ENCODE results near the gene NSUN7.

Gene NSUN7

GRCh38 chr4:40734497-40734896, 15.3 kb upstream of the NSUN7 start:
- no peak for DNase-seq (ENCODE audit: low read depth)

- DNase-seq (ENCODE audit: low read depth): no peak
Measured at GRCh38 chr4:40736910-40737309, 12.8 kb upstream of the NSUN7 start.

- DNase-seq (ENCODE audit: low read depth): no peak
Measured at GRCh38 chr4:40737879-40738278, 11.9 kb upstream of the NSUN7 start.

GRCh38 chr4:40739347-40739746, 10.4 kb upstream of the NSUN7 start:
- no peak for DNase-seq (ENCODE audit: low read depth)

- no peak for DNase-seq (ENCODE audit: low read depth)
Measured at GRCh38 chr4:40744218-40744617, 5.5 kb upstream of the NSUN7 start.

DNA sequence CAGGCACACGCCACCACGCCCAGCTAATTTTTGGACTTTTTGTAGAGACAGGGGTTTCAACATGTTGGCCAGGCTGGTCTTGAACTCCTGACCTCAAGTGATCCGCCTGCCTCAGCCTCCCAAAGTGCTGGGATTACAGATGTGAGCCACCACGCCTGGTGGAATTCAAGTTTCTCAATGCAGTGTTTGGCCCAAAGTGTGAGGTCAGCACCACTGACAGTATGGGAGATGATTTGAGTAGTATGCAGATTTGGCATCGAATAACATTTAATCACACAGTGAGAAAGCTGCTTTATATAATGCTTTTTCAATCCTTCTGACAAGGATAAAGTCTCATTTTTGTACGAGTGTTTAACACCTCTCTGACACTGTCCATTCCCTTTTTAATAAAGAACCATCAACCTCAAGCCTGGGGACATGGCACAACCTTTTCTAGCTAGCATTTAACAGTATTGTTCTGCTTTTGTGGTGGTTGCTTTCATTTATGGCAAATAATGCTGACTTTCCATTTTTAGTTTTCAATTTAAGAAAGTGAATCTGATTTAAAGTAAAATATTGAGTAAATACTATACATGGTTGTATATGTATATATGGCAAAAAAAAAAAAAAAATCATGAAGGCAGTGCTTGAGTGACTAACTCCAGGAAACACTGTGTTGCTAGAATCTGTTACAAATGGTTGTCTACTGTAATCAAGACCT, 4.3 kb upstream of the NSUN7 start:
- DNase-seq (ENCODE audit: low read depth): no peak

- no peak for DNase-seq (ENCODE audit: low read depth)
Measured at GRCh38 chr4:40747207-40747835, 2.4 kb upstream of the NSUN7 start.

GRCh38 chr4:40750461-40751258, 905 bp downstream of the NSUN7 start:
- no peak for DNase-seq (ENCODE audit: low read depth)

GRCh38 chr4:40755616-40756015, 5.9 kb downstream of the NSUN7 start:
- no peak for DNase-seq (ENCODE audit: low read depth)

- no peak for DNase-seq (ENCODE audit: low read depth)
Measured at GRCh38 chr4:40763228-40763716, 13.5 kb downstream of the NSUN7 start.

- no peak for DNase-seq (ENCODE audit: low read depth)
Measured at GRCh38 chr4:40769266-40769665, 19.5 kb downstream of the NSUN7 start.

DNA sequence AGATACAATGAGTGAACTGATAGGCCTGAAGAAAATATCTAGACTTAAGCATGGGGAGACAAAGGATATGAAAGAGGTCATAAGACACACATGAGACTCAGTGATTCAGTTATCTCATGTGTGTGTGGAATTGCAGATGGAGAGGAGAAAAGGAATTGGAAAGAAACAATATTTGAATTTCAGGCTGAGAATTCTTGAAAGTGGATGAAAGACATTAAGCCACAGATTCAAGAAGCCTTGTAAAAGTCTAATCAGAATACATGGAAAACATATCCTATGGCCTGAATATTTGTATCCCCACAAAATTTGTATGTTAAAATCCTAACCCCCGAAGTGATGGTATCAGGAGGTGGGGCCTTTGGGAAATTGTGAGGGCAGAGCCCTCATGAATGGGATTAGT, 28.3 kb downstream of the NSUN7 start:
- DNase-seq (ENCODE audit: low read depth): no peak

DNA sequence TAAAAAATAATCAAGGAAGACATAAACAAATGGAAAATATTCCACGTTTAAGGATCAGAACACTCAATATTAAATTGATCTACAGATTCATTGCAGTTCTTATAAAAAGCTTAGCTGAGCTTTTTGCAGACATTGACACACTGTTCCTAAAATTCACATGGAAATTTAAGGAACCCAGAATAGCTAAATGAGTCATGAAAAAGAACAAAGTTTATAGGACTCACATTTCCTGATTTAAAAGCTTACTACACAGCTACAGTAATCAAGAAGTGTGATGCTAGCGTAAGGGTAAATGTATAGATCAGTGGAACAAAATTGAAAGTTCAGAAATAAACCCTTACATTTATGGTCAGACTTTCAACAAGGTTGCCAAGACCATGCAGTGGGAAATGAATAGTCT, 33.1 kb downstream of the NSUN7 start:
- no peak for DNase-seq (ENCODE audit: low read depth)

DNA sequence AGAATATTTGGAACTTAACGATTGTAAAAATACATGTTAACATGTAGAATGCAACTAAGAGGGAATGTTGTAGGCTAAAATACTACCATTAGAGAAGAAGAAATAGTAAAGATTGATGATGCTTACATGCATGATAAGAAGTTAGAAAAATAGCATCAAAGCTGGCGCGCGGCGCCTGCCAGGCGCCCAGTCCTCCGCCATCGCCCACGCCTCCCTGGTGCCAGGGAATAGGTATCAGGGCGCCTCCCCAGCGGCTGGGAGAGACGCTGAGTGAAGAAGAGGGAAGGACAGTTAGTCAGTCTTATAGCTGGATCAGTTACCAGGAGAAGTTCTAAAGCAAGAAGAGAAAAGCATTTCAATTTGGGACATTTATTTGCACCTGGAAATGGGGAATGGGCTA, 36.0 kb downstream of the NSUN7 start:
- no peak for DNase-seq (ENCODE audit: low read depth)

GRCh38 chr4:40788331-40788730, 38.6 kb downstream of the NSUN7 start:
- DNase-seq (ENCODE audit: low read depth): no peak

DNA sequence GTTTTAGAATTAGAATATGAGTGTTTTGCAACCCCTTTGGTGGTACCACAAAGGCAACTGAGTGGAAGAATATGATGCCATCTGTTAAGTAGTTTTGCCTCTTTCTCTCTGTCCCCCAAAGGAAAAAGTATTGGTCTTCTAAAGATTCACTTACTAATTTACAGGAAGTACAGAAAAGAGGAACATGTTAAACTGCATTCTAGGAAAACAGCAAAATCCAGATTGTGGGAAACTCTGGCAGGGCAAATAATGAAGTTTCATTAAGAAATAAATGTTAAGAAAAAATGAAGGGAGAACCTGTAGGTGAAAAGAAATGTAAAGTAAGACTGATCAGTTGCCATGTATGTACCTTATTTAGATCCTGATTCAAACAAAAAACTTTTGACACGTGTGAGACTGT, 39.3 kb downstream of the NSUN7 start:
- DNase-seq (ENCODE audit: low read depth): no peak

DNA sequence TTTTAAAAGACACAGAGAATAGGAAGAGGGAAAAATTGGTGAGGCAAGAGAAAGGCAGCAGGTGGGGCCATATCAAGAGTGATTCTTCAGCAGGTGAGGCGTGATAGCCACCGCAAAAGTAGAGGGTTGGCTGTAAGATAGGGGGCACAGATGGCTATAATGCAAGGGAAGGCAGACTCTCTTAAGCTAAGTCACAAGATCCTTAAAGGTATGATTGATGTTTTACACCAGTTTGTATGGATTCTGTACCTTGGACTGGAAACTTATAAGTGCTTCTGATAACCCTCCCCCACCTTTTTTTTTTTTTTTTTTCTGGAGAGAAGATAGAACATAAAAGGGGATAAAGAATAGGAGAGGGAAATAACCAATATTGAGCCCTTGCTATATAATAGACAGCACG, 40.0 kb downstream of the NSUN7 start:
- no peak for DNase-seq (ENCODE audit: low read depth)

GRCh38 chr4:40800064-40800463, 50.3 kb downstream of the NSUN7 start:
- no peak for DNase-seq (ENCODE audit: low read depth)

- DNase-seq (ENCODE audit: low read depth): no peak
Measured at GRCh38 chr4:40804598-40804997, 54.8 kb downstream of the NSUN7 start.

DNA sequence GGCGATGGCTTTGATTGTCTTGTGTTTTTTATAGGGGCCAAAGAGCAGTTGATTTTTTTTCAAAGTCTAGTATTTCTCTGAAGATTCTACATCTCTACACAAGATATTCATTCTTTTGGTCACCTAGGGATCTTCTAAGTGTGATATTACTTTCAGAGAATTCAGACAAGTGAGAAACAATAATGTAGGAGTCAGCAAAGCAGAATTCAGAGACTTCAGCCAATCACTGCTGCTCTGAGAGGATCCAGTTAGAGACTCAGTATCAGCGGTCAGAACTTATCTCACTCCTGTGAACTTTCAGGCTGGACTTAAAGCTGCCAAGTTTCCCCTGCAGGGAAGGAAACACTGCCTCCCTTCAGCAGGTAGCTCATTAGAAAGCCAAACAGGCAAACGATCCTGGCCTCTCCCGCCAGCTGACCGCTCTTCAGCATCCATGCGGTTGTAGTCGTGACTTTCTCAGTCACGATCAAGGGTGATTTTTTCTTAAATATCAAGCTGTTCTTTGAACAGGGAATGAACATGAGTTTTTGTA, 59.2 kb downstream of the NSUN7 start:
- DNase-seq (ENCODE audit: low read depth): no peak

- no peak for DNase-seq (ENCODE audit: low read depth)
Measured at GRCh38 chr4:40811956-40812355, 62.2 kb downstream of the NSUN7 start.

- no peak for DNase-seq (ENCODE audit: low read depth)
Measured at GRCh38 chr4:40812386-40812785, 62.6 kb downstream of the NSUN7 start.

- DNase-seq (ENCODE audit: low read depth): no peak
Measured at GRCh38 chr4:40812856-40813255, 63.1 kb downstream of the NSUN7 start.
